ENCODE results near the gene SYNRG.

The SYNRG gene

DNA sequence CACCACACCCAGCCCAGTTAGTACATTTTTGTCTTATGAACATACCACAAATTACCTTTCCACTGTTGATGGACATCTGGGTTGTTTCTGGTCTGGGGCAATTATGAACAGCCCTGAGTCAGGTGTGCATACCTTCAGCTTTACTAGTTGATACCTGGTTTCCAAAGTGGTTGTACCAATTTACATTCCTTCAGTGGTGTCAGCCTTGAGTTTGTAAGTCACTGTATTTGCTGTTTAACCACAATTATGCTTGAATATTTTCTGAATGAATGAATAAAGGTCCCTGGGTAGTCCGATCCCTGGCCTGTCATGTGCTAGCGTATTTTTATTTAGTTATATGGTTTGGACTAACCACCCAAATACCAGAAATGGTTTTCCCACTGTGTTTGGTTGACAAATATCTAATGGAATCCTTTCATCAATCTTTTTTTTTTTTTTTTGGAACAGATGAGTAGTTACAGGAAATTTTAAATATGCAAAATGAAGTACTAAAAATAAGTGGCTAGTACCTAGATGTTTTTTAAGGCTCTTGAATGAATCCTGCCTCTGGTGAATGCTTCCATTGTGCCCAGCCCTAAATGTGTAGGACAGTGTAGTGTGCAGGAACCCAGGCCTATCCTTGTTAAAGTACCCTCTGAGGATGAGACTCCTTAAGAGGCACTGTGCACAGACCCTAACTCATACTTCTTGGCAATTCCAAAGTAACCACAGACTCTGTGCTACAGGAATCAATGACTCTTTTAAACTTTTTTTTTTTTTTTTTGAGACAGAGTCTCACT lies 115.8 kb downstream of the SYNRG start:
- H3K27ac ChIP-seq (ENCODE audit: low read length): no peak overlapping the region
- H3K4me1 ChIP-seq (ENCODE audit: insufficient read depth, low read length): peaks cover 26% of the 10 kb centered on the region
- no peaks in the 10 kb centered on the region for H3K9me3 ChIP-seq (ENCODE audit: insufficient read depth, low read depth, low read length)
- no peak overlapping the region for H3K9ac ChIP-seq (ENCODE audit: low read depth, low read length)
- H3K36me3 ChIP-seq (ENCODE audit: insufficient read depth, low read depth, low read length): no peaks in the 10 kb centered on the region
- no peak overlapping the region for H3K4me3 ChIP-seq (ENCODE audit: low read length)
- H3K27me3 ChIP-seq (ENCODE audit: insufficient read depth, low read length): peaks cover 23% of the 10 kb centered on the region

DNA sequence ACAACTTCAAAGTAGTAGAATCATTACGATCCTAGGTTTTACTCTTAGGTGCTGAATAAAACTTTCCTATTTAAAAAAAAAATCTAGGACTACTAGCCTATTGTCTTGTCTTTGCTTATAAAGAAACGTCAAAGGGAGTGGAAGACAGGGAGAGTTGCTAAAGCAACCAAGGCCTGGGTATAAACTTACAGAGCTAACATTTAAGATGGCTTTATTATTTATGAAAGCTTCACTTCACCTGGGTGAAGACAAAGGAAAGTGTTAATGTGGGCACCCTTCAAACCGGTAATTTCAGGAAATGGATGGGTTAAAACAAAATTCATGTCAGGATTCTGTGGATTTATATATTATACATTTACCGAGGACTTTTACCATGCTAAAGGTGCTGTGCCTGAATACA lies 117.1 kb downstream of the SYNRG start:
- Histone ChIP-seq H3K36me3 (ENCODE audit: insufficient read depth, low read depth, low read length) (no peaks in the 10 kb centered on the region), H3K27ac (ENCODE audit: low read length) (no peak overlapping the region), H3K27me3 (ENCODE audit: insufficient read depth, low read length) (peaks cover 32% of the 10 kb centered on the region), H3K9me3 (ENCODE audit: insufficient read depth, low read depth, low read length) (no peaks in the 10 kb centered on the region), H3K4me3 (ENCODE audit: low read length) (no peak overlapping the region), H3K4me1 (ENCODE audit: insufficient read depth, low read length) (peaks cover 33% of the 10 kb centered on the region), H3K9ac (ENCODE audit: low read depth, low read length) (no peak overlapping the region)

DNA sequence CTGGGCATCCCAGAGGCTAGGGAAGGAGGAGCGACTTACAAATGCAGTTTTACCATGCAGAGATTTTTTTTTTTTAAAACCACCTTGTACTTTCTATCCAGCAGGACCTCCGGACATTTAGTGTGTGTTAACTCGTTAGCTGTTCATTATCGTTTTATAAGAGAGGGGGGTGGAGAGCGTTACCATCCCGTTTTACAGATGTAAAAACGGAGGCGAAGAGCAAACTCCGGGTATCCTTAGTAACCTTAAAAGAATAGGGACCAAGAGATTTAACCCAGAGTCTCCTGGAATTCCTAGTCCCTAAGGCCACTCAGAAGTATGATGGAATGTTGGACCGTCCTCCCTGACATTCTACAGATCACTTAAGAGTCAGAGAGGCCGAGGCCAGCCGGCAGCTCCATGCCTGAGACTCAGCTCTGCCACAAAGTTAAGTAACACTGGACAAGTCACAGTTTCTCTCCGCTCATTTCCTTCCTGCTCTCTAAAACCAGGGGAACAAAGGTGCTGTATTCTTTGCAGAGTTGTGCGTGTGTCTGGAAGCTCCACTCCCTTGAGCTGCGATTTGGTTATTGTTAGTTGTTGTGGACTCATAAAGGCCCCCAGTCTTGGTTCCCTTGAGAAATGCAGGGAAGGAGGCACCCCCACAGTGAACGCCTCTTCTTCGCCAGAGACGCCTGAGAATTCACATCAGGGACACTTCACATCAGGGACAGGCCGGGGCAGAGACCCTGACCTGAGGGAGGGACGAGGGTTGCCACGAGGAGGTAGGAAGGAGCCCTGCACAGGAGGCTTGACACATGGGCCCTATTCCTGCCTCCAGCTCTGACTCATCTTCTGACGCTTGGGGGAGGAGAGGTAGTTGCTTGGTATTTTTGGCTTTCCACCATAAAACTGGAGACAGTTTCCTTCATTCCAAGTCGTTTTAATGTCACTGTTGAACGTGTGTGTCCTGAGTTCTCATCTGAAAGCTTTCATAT lies 118.3 kb downstream of the SYNRG start:
- Histone ChIP-seq H3K9ac (ENCODE audit: low read depth, low read length) (peak overlapping the region; percentile 66; the same call in 1 of the 2 replicates), H3K27ac (ENCODE audit: low read length) (no peak overlapping the region), H3K4me1 (ENCODE audit: insufficient read depth, low read length) (peaks cover 33% of the 10 kb centered on the region), H3K4me3 (ENCODE audit: low read length) (peak overlapping the region; percentile 83), H3K27me3 (ENCODE audit: insufficient read depth, low read length) (peaks cover 32% of the 10 kb centered on the region), H3K36me3 (ENCODE audit: insufficient read depth, low read depth, low read length) (no peaks in the 10 kb centered on the region), H3K9me3 (ENCODE audit: insufficient read depth, low read depth, low read length) (no peaks in the 10 kb centered on the region)

DNA sequence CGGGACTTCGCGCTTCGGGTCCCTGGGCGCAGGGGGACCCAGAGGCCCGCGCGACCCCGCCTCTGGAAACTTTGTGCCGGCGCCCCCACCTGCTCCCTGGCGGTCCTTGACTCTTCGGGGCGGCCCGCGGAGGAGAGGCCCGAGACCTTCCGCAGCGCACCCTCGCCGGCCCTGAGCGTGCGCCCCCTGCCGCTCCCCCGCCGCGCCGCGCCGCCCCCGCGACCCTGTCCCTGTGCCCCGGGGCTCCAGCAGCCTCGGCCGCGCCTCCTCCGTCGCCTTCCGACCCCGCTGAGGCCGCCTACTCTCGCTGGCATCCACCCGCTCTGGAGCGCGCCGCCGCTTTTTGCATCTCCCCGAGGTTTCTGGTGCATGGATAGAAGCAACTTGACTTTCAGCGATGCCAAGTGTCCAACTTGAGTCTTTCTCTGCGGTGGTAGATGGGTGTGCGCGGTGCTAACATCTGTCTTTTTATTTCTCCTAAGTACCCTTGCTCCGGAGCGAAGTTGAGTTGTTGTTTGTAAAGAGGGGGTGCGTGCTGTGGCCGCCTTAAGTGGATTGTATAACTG lies 119.1 kb downstream of the SYNRG start:
- Histone ChIP-seq H3K27me3 (ENCODE audit: insufficient read depth, low read length) (peaks cover 32% of the 10 kb centered on the region), H3K27ac (ENCODE audit: low read length) (no peak overlapping the region), H3K9ac (ENCODE audit: low read depth, low read length) (peak overlapping the region; percentile 66; the same call in 1 of the 2 replicates), H3K36me3 (ENCODE audit: insufficient read depth, low read depth, low read length) (no peaks in the 10 kb centered on the region), H3K4me1 (ENCODE audit: insufficient read depth, low read length) (peaks cover 31% of the 10 kb centered on the region), H3K4me3 (ENCODE audit: low read length) (peak overlapping the region; percentile 83), H3K9me3 (ENCODE audit: insufficient read depth, low read depth, low read length) (no peaks in the 10 kb centered on the region)

DNA sequence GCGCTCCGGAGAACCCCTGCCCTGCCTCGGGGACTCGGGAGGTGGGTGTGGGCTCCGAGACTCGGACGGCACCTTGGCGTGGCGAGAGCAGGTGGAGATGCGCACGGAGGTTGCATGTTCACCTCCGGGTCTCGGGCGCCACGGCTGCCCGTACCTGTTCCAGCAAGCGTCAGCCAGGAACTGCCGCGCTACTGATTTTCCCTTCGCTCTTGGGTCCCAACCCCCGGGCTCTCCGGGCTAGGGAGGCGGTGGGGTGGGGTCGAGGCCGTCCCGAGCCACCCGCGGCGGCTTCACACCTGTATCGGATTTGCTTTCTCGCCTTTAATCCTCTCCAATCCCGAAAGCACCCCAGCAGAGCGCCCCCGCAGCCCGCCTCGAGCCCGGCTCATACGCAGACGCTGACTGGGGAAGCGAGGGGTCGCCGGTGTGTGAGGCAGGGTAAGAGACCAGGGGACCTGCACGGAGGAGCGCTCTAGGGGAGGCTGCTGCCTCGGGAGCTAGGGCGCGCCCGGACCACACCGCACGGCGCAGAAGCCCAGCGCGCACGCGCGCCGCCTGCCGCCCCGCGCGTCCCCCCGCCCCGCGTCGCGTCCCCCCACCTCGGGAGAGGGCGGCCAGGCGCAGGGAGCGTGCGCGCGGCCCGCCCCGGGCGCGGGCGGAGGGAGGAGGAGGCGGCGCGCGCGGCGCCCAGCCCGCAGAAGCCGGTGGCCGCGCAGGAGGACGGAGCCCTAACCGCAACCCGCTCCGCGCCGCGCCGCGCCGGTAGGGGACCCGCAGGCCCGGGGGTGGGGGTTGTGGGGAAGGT lies 119.8 kb downstream of the SYNRG start, which contains the start of gene DUSP14:
TSS of gene DUSP14 (plus strand) at position 695 of the 805 bp plus-strand sequence. CDS start 22,382 bp downstream, outside the sequence.
- H3K4me1 ChIP-seq (ENCODE audit: insufficient read depth, low read length): peaks cover 25% of the 10 kb centered on the region
- H3K36me3 ChIP-seq (ENCODE audit: insufficient read depth, low read depth, low read length): no peaks in the 10 kb centered on the region
- H3K9ac ChIP-seq (ENCODE audit: low read depth, low read length): peak within 1 kb of the TSS; percentile 66; the same call in 1 of the 2 replicates
- peak within 1 kb of the TSS; percentile 83 for H3K4me3 ChIP-seq (ENCODE audit: low read length)
- H3K27me3 ChIP-seq (ENCODE audit: insufficient read depth, low read length): peaks cover 32% of the 10 kb centered on the region
- no peaks in the 10 kb centered on the region for H3K9me3 ChIP-seq (ENCODE audit: insufficient read depth, low read depth, low read length)
- H3K27ac ChIP-seq (ENCODE audit: low read length): no peak within 1 kb of the TSS

DNA sequence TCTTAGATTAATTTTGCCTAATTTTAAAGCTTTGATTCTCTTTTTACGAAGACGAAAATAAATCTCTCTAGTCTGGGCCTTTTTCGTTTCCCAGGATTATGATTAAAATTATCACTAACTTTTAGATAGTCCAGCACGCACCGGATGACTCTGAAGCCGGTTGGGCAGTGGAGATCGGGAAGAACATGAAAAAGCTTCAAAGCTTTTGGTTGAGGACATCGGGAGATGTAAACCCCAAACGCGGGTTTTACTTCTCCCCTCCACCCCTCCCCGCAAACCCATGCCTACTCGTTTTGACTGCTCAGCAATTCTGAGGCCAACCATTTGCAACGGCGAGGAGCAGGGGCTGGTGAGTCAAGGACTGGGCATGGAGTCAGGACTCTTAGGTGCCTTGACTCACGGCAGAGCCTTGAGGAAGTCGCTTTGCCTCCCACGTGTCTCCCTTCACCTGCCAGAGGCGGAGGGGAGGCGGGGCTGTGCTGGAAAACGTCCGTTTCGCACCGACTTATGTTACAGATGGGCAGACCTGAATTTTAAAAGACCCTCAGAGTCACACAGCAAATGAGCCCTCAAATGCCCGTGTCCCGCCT lies 120.5 kb downstream of the SYNRG start:
- H3K4me3 ChIP-seq (ENCODE audit: low read length): peak overlapping the region; percentile 75
- H3K27me3 ChIP-seq (ENCODE audit: insufficient read depth, low read length): peaks cover 32% of the 10 kb centered on the region
- H3K4me1 ChIP-seq (ENCODE audit: insufficient read depth, low read length): peaks cover 27% of the 10 kb centered on the region
- H3K9ac ChIP-seq (ENCODE audit: low read depth, low read length): peak overlapping the region; percentile 65; the same call in 1 of the 2 replicates
- no peak overlapping the region for H3K27ac ChIP-seq (ENCODE audit: low read length)
- H3K9me3 ChIP-seq (ENCODE audit: insufficient read depth, low read depth, low read length): no peaks in the 10 kb centered on the region
- no peaks in the 10 kb centered on the region for H3K36me3 ChIP-seq (ENCODE audit: insufficient read depth, low read depth, low read length)

DNA sequence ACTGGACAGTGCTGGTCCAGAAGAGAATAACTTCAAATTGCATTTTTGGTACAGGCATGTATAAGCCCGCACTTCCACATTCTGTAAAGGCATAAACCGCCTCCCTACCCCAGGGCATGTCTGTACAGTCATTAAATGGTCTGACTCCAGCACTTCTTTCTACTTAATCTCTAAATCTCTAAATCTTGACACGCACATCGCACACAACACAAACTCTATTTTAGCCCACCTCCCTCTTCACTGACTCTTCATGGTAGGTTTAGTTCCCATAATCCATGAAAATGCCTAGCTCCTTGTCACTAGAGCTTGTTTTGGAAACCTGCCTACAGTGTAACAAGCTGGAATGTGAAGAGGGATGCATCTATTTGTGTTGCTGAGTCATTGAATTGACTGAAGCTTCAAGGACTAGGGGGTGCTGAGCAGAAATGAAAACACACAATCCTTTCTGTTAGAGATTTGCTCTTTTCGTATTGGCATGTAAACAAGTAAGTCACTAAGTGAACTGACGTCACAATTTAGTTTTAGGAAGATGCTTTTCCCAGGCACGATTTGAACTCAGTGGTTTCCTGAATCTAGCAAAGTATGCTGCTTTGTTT lies 121.1 kb downstream of the SYNRG start:
- H3K9ac ChIP-seq (ENCODE audit: low read depth, low read length): peak overlapping the region; percentile 65; the same call in 1 of the 2 replicates
- peaks cover 32% of the 10 kb centered on the region for H3K4me1 ChIP-seq (ENCODE audit: insufficient read depth, low read length)
- H3K36me3 ChIP-seq (ENCODE audit: insufficient read depth, low read depth, low read length): no peaks in the 10 kb centered on the region
- peak overlapping the region; percentile 75 for H3K4me3 ChIP-seq (ENCODE audit: low read length)
- H3K27ac ChIP-seq (ENCODE audit: low read length): no peak overlapping the region
- H3K9me3 ChIP-seq (ENCODE audit: insufficient read depth, low read depth, low read length): no peaks in the 10 kb centered on the region
- H3K27me3 ChIP-seq (ENCODE audit: insufficient read depth, low read length): peaks cover 32% of the 10 kb centered on the region

DNA sequence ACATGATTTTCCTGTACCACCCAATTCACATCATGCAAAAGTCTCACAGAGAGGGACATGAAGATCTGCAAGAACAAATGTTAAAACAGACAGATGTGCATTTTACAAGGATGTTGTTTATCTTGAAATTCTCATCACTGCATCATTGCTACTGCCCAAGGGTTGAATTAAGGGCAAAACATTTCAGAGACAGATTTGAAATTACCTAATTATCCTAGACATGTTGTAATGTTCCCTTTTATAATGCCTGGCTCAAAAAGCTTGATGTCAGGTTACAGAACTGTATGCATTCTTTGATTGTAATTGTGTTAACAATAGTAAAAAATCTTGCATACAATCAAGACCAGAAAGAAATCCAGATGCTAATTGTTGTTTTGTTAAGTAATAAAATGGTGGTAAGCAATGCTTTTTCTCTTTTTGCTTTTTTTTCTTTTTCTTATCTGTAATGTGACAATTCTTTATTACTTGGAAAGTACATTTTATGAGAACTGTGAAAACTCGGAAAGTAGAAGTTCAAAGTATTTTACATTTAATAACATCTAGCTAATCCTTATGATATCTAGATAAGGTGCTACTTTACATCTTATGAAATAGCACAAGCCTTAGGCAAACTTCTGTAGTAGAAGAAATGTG lies 123.2 kb downstream of the SYNRG start:
- H3K9ac ChIP-seq (ENCODE audit: low read depth, low read length): no peak overlapping the region
- peaks cover 18% of the 10 kb centered on the region for H3K4me1 ChIP-seq (ENCODE audit: insufficient read depth, low read length)
- peaks cover 26% of the 10 kb centered on the region for H3K27me3 ChIP-seq (ENCODE audit: insufficient read depth, low read length)
- no peak overlapping the region for H3K4me3 ChIP-seq (ENCODE audit: low read length)
- H3K36me3 ChIP-seq (ENCODE audit: insufficient read depth, low read depth, low read length): no peaks in the 10 kb centered on the region
- H3K27ac ChIP-seq (ENCODE audit: low read length): no peak overlapping the region
- no peaks in the 10 kb centered on the region for H3K9me3 ChIP-seq (ENCODE audit: insufficient read depth, low read depth, low read length)

DNA sequence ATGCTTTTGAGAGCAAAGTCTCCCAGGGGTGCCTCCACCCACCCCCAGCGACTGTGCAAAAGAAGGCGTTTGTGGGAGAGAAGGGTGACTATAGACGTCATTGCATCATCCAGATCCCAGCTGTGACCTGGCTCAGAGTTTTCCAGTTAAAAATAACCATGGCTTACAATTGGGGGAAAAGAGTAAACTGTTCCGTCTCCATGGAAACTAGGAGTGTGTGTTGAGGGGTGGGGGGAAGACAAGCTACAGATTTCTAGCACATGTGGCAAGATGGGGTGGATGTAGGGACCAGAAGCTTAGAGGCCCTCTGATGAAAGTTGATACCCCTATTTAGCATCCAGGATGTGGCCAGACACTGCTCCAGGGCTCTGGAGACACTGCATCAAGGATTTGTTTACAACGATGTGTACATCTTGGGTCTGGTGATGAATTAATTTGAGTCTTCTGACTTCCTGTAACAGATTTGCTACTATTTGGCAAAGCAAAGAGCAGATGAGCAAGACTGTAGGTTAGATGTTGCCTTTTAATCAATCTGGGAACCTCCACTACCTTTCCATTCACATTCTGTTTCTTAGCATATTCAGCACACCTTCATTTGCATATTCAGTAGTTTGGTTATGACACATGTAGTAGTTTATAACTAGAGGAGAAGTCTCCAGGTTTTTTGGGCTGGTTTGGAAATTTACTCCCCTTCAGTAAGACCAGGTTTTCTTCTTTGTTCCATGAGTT lies 125.7 kb downstream of the SYNRG start:
- Histone ChIP-seq H3K4me1 (ENCODE audit: insufficient read depth, low read length) (peaks cover 15% of the 10 kb centered on the region), H3K9me3 (ENCODE audit: insufficient read depth, low read depth, low read length) (no peaks in the 10 kb centered on the region), H3K27ac (ENCODE audit: low read length) (no peak overlapping the region), H3K27me3 (ENCODE audit: insufficient read depth, low read length) (peaks cover 9% of the 10 kb centered on the region), H3K4me3 (ENCODE audit: low read length) (no peak overlapping the region), H3K36me3 (ENCODE audit: insufficient read depth, low read depth, low read length) (peaks cover 14% of the 10 kb centered on the region; the same call in 1 of the 2 replicates), H3K9ac (ENCODE audit: low read depth, low read length) (no peak overlapping the region; the same call in 1 of the 2 replicates)

Measured in iPS-20b (cell line).